HUES48 (cell line): ENCODE data around the gene CTDP1.
"Not testable (repeated sequence)": the region's sequence is repeated elsewhere in the genome, so short reads cannot be mapped to it uniquely, and the experiment has no call there.

Experiments
- H3K27ac ChIP-seq: one replicate; pipeline ENCODE4 v1.7.0; 2013; ENCODE audit warnings: low read depth, low read length, inconsistent platforms
- H3K27me3 ChIP-seq: 2 replicates; pipeline ENCODE4 v1.6.1; 2013; ENCODE audit warnings: mild to moderate bottlenecking, low read length; ENCODE audit not compliant: control insufficient read depth, insufficient read depth
- H3K36me3 ChIP-seq: 2 replicates; pipeline ENCODE4 v1.6.1; 2013; ENCODE audit warnings: low read length; ENCODE audit not compliant: control insufficient read depth, insufficient read depth
- H3K4me1 ChIP-seq: 2 replicates; pipeline ENCODE4 v1.6.1; 2013; ENCODE audit warnings: mild to moderate bottlenecking, low read length; ENCODE audit not compliant: control insufficient read depth, insufficient read depth
- H3K4me3 ChIP-seq: 2 replicates; pipeline ENCODE4 v1.5.1; 2013; ENCODE audit warnings: mild to moderate bottlenecking, low read depth, low read length
- H3K9ac ChIP-seq: 2 replicates; pipeline ENCODE4 v1.6.1; 2013; ENCODE audit warnings: mild to moderate bottlenecking, low read depth, low read length, moderate library complexity
- H3K9me3 ChIP-seq: 2 replicates; pipeline ENCODE4 v1.6.1; 2013; ENCODE audit warnings: low read length; ENCODE audit not compliant: control insufficient read depth, insufficient read depth

CTDP1 gene

GRCh38 chr18:79694206-79694894 is 14.7 kb downstream of the CTDP1 start:
- not testable (repeated sequence) for H3K27me3 ChIP-seq, H3K27ac ChIP-seq, H3K4me3 ChIP-seq, H3K9ac ChIP-seq, H3K9me3 ChIP-seq, H3K4me1 ChIP-seq
- peaks cover 36% of the 10 kb centered on the region for H3K36me3 ChIP-seq

- Histone ChIP-seq H3K9me3 (no peaks in the 10 kb centered on the region), H3K4me1 (0 out of 2 replicates have a peak, but pooled peaks cover 4% of the 10 kb centered on the region), H3K27ac (no peak overlapping the region), H3K9ac (no peak overlapping the region), H3K4me3 (no peak overlapping the region), H3K36me3 (peaks cover 41% of the 10 kb centered on the region), H3K27me3 (no peaks in the 10 kb centered on the region)
These were observed 15.3 kb downstream of the CTDP1 start for GRCh38 chr18:79694895-79695213.

- H3K9ac ChIP-seq = no peak overlapping the region
- no peak overlapping the region for H3K4me3 ChIP-seq
- H3K4me1 ChIP-seq = 0 out of 2 replicates have a peak, but pooled peaks cover 4% of the 10 kb centered on the region
- no peaks in the 10 kb centered on the region for H3K27me3 ChIP-seq
- peaks cover 45% of the 10 kb centered on the region for H3K36me3 ChIP-seq
- no peak overlapping the region for H3K27ac ChIP-seq
- no peaks in the 10 kb centered on the region for H3K9me3 ChIP-seq
These were observed 15.7 kb downstream of the CTDP1 start for GRCh38 chr18:79695269-79695668.

- Histone ChIP-seq H3K27ac (no peak overlapping the region), H3K27me3 (no peaks in the 10 kb centered on the region), H3K36me3 (peaks cover 52% of the 10 kb centered on the region), H3K4me1 (0 out of 2 replicates have a peak, but pooled peaks cover 4% of the 10 kb centered on the region), H3K9me3 (no peaks in the 10 kb centered on the region), H3K4me3 (no peak overlapping the region), H3K9ac (no peak overlapping the region)
These were observed 16.6 kb downstream of the CTDP1 start for GRCh38 chr18:79695856-79696850.

- H3K4me3 ChIP-seq = no peak overlapping the region
- no peak overlapping the region for H3K9ac ChIP-seq
- peaks cover 52% of the 10 kb centered on the region for H3K36me3 ChIP-seq
- no peaks in the 10 kb centered on the region for H3K9me3 ChIP-seq
- H3K4me1 ChIP-seq = 0 out of 2 replicates have a peak, but pooled peaks cover 4% of the 10 kb centered on the region
- no peak overlapping the region for H3K27ac ChIP-seq
- no peaks in the 10 kb centered on the region for H3K27me3 ChIP-seq
These were observed 17.6 kb downstream of the CTDP1 start for GRCh38 chr18:79697178-79697577.

- no peaks in the 10 kb centered on the region for H3K9me3 ChIP-seq
- H3K9ac ChIP-seq = no peak overlapping the region
- no peak overlapping the region for H3K27ac ChIP-seq
- peaks cover 52% of the 10 kb centered on the region for H3K36me3 ChIP-seq
- no peak overlapping the region for H3K4me3 ChIP-seq
- H3K4me1 ChIP-seq = 0 out of 2 replicates have a peak, but pooled peaks cover 4% of the 10 kb centered on the region
- no peaks in the 10 kb centered on the region for H3K27me3 ChIP-seq
These were observed 18.4 kb downstream of the CTDP1 start for GRCh38 chr18:79697976-79698375.

GRCh38 chr18:79698668-79699335 is 19.2 kb downstream of the CTDP1 start:
- Histone ChIP-seq H3K36me3 (peaks cover 53% of the 10 kb centered on the region), H3K9me3 (no peaks in the 10 kb centered on the region), H3K4me3 (no peak overlapping the region), H3K27ac (no peak overlapping the region), H3K4me1 (no peaks in the 10 kb centered on the region), H3K9ac (no peak overlapping the region), H3K27me3 (no peaks in the 10 kb centered on the region)

- no peak overlapping the region for H3K4me3 ChIP-seq
- H3K9ac ChIP-seq = no peak overlapping the region
- no peak overlapping the region for H3K27ac ChIP-seq
- H3K27me3 ChIP-seq = no peaks in the 10 kb centered on the region
- H3K4me1 ChIP-seq = no peaks in the 10 kb centered on the region
- no peaks in the 10 kb centered on the region for H3K9me3 ChIP-seq
- peaks cover 62% of the 10 kb centered on the region for H3K36me3 ChIP-seq
These were observed 20.1 kb downstream of the CTDP1 start for GRCh38 chr18:79699653-79700052.

DNA sequence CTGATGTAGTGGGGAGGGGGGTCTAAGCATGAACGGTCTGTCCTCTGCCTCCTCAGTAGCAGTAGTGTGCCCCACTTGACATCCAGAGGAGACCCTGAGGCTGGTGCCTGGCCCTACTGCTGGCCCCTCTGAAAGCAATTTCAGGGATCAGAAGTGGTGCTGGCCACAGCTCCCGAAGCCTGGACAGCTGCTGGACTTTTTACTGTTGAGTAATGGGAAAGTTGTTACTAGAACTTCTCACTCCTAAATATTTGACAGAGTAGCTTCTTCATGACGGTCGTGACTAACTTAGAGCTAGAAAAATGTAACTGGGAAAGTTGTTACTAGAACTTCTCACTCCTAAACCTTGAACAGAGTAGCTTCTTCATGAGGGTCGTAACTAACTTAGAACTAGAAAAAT is 23.3 kb downstream of the CTDP1 start:
- Histone ChIP-seq H3K4me1 (no peaks in the 10 kb centered on the region), H3K27me3 (no peaks in the 10 kb centered on the region), H3K36me3 (peaks cover 68% of the 10 kb centered on the region), H3K9ac (no peak overlapping the region), H3K27ac (no peak overlapping the region), H3K9me3 (no peaks in the 10 kb centered on the region), H3K4me3 (no peak overlapping the region)

GRCh38 chr18:79704631-79705030 is 25.0 kb downstream of the CTDP1 start:
- Histone ChIP-seq H3K9me3 (no peaks in the 10 kb centered on the region), H3K4me1 (no peaks in the 10 kb centered on the region), H3K27ac (no peak overlapping the region), H3K4me3 (no peak overlapping the region), H3K9ac (no peak overlapping the region), H3K36me3 (peaks cover 60% of the 10 kb centered on the region), H3K27me3 (no peaks in the 10 kb centered on the region)
